Muscle layer of colon (tissue), 2 donors: ENCODE results near the gene MCTP2.

Source experiments
- H3K27ac ChIP-seq: one replicate; pipeline ENCODE4 v1.7.0; 2013; ENCODE audit warnings: low read depth, mild to moderate bottlenecking, low read length, moderate library complexity
- H3K27me3 ChIP-seq, 2 donors: one replicate each; pipeline ENCODE4 v1.7.0; 2013; ENCODE audit warnings: low read length in 2 of 2, mild to moderate bottlenecking in 2 of 2; ENCODE audit not compliant: insufficient read depth in 2 of 2, control insufficient read depth in 1 of 2
- H3K36me3 ChIP-seq: one replicate; pipeline ENCODE4 v1.7.0; 2013; ENCODE audit warnings: mild to moderate bottlenecking, low read length; ENCODE audit not compliant: insufficient read depth
- H3K4me1 ChIP-seq: one replicate; pipeline ENCODE4 v1.7.0; 2013; ENCODE audit warnings: mild to moderate bottlenecking, low read length; ENCODE audit not compliant: insufficient read depth
- H3K4me3 ChIP-seq, 2 donors: one replicate each; pipeline ENCODE4 v1.7.0; 2013; ENCODE audit warnings: low read length in 2 of 2, low read depth in 1 of 2, mild to moderate bottlenecking in 1 of 2, moderate library complexity in 1 of 2
- H3K9ac ChIP-seq: one replicate; pipeline ENCODE4 v1.7.0; 2013; ENCODE audit warnings: low read length
- H3K9me3 ChIP-seq: one replicate; pipeline ENCODE4 v1.7.0; 2013; ENCODE audit warnings: mild to moderate bottlenecking, low read length
- donor health status: abdominal sarcoma.
- donor health status: Adenocarcinoma of cecum.

MCTP2 gene

GRCh38 chr15:94366781-94367180 lies 135.4 kb downstream of the MCTP2 start:
- Histone ChIP-seq H3K4me3 (no peak overlapping the region), H3K9me3 (no peaks in the 10 kb centered on the region), H3K4me1 (no peaks in the 10 kb centered on the region), H3K27me3 (no peaks in the 10 kb centered on the region), H3K36me3 (no peaks in the 10 kb centered on the region), H3K27ac (no peak overlapping the region), H3K9ac (no peak overlapping the region)

DNA sequence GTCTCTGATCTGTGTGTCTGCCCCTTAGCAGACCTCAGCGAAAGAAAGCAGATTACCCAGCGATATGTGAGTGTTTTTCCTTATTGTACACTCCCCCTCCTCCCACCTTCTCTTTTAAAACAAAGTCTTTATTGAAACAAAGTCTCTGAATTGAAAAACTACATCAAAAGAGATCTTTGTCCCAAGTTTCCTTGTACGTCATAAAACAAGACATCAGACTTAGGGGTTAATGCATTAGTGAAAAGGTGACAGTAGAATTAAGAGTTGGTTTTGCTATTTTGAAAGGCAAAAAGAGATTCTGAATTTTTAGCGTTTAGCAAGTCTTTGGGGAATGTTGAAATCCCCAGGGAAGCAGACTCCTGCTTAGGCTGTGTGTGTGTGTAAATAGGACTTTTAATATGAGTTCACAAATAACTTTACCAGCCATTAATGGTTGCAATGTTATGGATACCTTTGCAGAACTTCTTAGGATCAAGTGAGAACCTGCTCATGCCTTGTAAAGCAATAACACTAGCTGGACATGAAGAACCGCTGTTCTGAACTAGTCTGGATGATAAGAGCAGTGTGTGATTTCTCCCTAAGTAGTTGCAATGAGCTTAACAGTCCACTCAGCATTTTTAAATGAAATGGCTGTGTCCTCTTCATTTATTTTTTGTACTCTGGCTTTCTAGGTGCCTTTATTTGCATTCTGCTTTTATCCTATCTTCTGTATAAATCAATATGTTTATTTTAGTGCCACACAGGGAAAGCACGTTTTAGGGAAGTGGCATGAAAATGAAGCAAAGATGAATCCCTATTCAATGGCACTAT lies 136.6 kb downstream of the MCTP2 start:
- Histone ChIP-seq H3K9ac (no peak overlapping the region), H3K27me3 (no peaks in the 10 kb centered on the region), H3K36me3 (no peaks in the 10 kb centered on the region), H3K27ac (no peak overlapping the region), H3K4me1 (no peaks in the 10 kb centered on the region), H3K4me3 (no peak overlapping the region), H3K9me3 (no peaks in the 10 kb centered on the region)

DNA sequence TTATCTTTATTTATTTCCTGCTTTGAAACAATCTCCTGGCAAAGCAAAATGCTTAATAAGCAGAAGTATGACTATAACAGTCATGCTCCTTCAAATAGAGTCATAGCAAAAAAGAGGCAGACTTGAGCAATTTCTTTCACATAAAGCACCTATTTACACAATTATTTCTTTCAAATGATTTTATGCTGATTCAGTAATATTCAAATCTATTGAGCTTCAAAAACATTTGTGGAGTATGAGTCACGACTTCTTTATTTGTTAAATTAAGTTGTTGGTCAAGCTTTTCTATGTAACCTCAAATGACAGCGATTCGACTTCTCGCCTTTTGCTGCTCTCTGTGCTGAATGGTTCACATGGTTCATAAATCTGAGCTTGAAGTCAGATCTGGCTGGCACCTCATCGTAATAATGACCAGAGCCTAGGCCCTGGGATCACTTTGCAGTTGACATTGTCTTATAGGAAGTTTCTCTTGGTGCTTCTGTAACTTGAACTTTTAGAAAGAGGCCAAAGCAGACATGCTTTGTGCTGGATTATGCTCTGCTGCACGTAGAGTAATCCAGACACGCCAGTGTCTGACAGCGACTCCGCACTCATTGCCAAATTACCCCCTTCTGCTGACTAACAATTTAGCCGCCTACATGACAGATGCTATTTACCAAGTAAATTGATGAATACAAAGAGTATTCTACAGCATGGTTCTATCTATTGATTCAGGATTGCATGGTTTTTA lies 139.0 kb downstream of the MCTP2 start:
- H3K27ac ChIP-seq: no peak overlapping the region
- no peaks in the 10 kb centered on the region for H3K36me3 ChIP-seq

GRCh38 chr15:94370936-94371285 lies 139.6 kb downstream of the MCTP2 start:
- H3K4me3 ChIP-seq: no peak overlapping the region
- H3K27ac ChIP-seq: no peak overlapping the region
- H3K36me3 ChIP-seq: no peaks in the 10 kb centered on the region
- H3K9me3 ChIP-seq: no peaks in the 10 kb centered on the region
- H3K4me1 ChIP-seq: no peaks in the 10 kb centered on the region
- no peak overlapping the region for H3K9ac ChIP-seq
- H3K27me3 ChIP-seq: no peaks in the 10 kb centered on the region

More for the DNA sequence above, 139.0 kb downstream of the MCTP2 start:
- Histone ChIP-seq H3K4me3 (no peak overlapping the region), H3K9ac (no peak overlapping the region), H3K4me1 (no peaks in the 10 kb centered on the region), H3K27me3 (no peaks in the 10 kb centered on the region), H3K9me3 (no peaks in the 10 kb centered on the region)

GRCh38 chr15:94372821-94373220 lies 141.5 kb downstream of the MCTP2 start:
- Histone ChIP-seq H3K4me1 (no peaks in the 10 kb centered on the region), H3K27me3 (no peaks in the 10 kb centered on the region), H3K27ac (no peak overlapping the region), H3K9me3 (no peaks in the 10 kb centered on the region), H3K9ac (no peak overlapping the region), H3K36me3 (no peaks in the 10 kb centered on the region), H3K4me3 (no peak overlapping the region)

- Histone ChIP-seq H3K9me3 (no peaks in the 10 kb centered on the region), H3K4me3 (no peak overlapping the region), H3K9ac (no peak overlapping the region), H3K27ac (no peak overlapping the region), H3K36me3 (no peaks in the 10 kb centered on the region), H3K4me1 (no peaks in the 10 kb centered on the region), H3K27me3 (no peaks in the 10 kb centered on the region)
Measured at GRCh38 chr15:94375997-94376396, 144.6 kb downstream of the MCTP2 start.

DNA sequence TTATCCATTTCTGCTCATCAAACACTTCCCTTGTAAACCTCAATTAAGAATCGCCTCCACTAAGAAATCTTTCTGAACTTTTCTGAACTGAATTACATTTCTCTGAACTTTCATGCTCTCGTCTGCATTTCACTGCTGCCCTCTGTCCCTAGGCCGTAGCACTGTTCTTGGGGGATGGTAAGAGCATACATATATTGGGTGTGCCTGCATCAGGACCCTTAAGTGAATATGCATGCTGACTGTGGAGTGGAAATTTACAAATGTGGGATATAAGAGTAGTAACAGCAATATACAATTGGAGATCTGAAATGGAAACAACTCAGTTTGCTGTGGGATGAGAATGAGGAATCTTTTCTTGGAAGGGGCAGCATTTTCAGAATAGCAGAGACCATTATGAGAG lies 148.6 kb downstream of the MCTP2 start:
- H3K4me3 ChIP-seq: no peak overlapping the region
- no peaks in the 10 kb centered on the region for H3K9me3 ChIP-seq
- H3K9ac ChIP-seq: no peak overlapping the region
- no peaks in the 10 kb centered on the region for H3K4me1 ChIP-seq
- H3K27ac ChIP-seq: no peak overlapping the region
- no peaks in the 10 kb centered on the region for H3K36me3 ChIP-seq
- no peaks in the 10 kb centered on the region for H3K27me3 ChIP-seq

- Histone ChIP-seq H3K27ac (no peak overlapping the region), H3K27me3 (no peaks in the 10 kb centered on the region), H3K9ac (no peak overlapping the region), H3K4me3 (no peak overlapping the region), H3K36me3 (no peaks in the 10 kb centered on the region), H3K9me3 (no peaks in the 10 kb centered on the region), H3K4me1 (no peaks in the 10 kb centered on the region)
Measured at GRCh38 chr15:94380798-94381197, 149.4 kb downstream of the MCTP2 start.

- Histone ChIP-seq H3K9ac (no peak overlapping the region), H3K27ac (no peak overlapping the region), H3K4me3 (no peak overlapping the region), H3K27me3 (no peaks in the 10 kb centered on the region), H3K4me1 (no peaks in the 10 kb centered on the region), H3K9me3 (no peaks in the 10 kb centered on the region), H3K36me3 (no peaks in the 10 kb centered on the region)
Measured at GRCh38 chr15:94381384-94381783, 150.0 kb downstream of the MCTP2 start.

DNA sequence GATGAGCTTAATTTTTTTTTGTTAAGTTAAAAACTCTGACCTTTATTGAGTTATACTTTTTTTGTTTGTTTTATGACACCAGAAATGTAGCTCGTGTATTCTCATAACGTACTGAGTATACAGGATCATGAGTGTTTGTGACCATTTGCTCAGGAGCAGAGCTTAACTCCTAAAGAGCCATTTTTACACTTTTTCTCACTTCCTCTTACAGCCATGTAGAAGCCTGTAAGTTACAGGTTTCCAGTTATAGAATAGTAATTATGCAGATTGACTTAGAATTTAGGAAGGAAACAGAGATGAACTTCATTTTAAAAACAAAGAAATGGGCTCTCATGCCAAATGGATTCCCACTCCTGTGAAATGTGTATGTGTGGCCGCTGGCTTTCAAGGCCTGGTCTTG lies 151.7 kb downstream of the MCTP2 start:
- no peaks in the 10 kb centered on the region for H3K27me3 ChIP-seq
- H3K4me3 ChIP-seq: no peak overlapping the region
- no peak overlapping the region for H3K27ac ChIP-seq
- H3K4me1 ChIP-seq: no peaks in the 10 kb centered on the region
- no peak overlapping the region for H3K9ac ChIP-seq
- no peaks in the 10 kb centered on the region for H3K9me3 ChIP-seq
- no peaks in the 10 kb centered on the region for H3K36me3 ChIP-seq

DNA sequence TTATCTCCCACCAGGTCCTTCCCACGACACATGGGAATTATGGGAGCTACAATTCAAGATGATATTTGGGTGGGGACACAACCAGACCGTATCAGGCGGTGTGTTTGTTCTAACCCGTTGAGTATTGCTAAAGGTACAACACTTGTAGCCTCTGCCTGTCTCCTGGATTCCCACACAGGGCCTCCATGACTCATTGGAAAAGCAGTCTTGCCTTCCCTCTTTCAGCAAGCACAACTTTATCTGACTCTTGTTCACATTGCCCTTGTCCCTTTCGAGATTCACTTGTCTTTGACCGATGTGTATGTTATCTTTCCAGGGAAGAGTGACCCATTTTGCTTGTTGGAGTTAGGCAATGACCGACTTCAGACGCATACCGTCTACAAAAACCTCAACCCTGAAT lies 152.3 kb downstream of the MCTP2 start:
- H3K9ac ChIP-seq: no peak overlapping the region
- no peaks in the 10 kb centered on the region for H3K9me3 ChIP-seq
- H3K36me3 ChIP-seq: no peaks in the 10 kb centered on the region
- H3K27ac ChIP-seq: no peak overlapping the region
- no peaks in the 10 kb centered on the region for H3K4me1 ChIP-seq
- no peak overlapping the region for H3K4me3 ChIP-seq
- no peaks in the 10 kb centered on the region for H3K27me3 ChIP-seq

- Histone ChIP-seq H3K27ac (no peak overlapping the region), H3K4me1 (no peaks in the 10 kb centered on the region), H3K9me3 (no peaks in the 10 kb centered on the region), H3K36me3 (no peaks in the 10 kb centered on the region), H3K9ac (no peak overlapping the region), H3K27me3 (no peaks in the 10 kb centered on the region), H3K4me3 (no peak overlapping the region)
Measured at GRCh38 chr15:94385441-94385840, 154.1 kb downstream of the MCTP2 start.
